ENCODE data around the gene LSAMP.

Gene LSAMP

DNA sequence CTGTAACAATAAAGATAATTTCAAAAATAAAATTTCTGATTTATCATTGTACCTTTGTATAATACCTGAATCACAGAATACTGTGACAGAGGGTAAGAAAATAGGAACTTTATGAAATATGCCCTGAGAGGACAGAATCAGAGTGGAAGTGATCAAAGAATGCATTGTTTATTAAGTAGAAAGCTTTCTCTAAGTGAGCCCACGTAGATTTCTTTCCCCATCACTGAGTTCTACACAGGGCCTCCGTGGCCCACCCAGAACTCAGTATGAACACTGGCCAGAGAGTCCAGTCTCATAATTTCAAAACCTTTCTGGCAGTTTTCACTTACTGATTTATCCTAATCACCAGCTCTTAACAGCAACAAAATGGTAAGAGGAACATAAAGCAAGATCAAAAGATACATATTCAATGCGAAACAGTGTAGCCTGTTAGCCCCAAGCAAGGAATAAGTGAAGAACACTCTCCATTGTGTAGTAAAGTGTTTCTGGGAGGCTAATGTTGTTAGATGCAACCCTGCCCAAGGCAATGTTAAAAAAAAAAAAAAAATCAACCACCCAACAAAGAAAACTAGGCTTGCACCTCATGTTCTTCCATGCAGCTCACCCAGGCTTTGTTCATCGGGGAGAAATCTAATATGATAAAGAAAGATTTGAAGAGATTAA is 341.3 kb downstream of the LSAMP start:
- no peak overlapping the region for H2AFZ ChIP-seq (ENCODE audit: low read depth, low read length)
- no peaks in the 10 kb centered on the region for H3K79me2 ChIP-seq (ENCODE audit: low read length)
- H3K4me1 ChIP-seq (ENCODE audit: low read length): peaks cover 3% of the 10 kb centered on the region; the same call in 1 of the 2 replicates
- no peak overlapping the region for H3K9ac ChIP-seq (ENCODE audit: low read length)
- H3K4me2 ChIP-seq (ENCODE audit: low read length): no peak overlapping the region
- no peak overlapping the region for H3K4me3 ChIP-seq (ENCODE audit: low read length)
- no peaks in the 10 kb centered on the region for H3K27me3 ChIP-seq (ENCODE audit: low read depth, low read length)
- H3K27ac ChIP-seq (ENCODE audit: low read length): no peak overlapping the region
- H4K20me1 ChIP-seq (ENCODE audit: insufficient read depth, low read length): no peaks in the 10 kb centered on the region
- H3K9me3 ChIP-seq (ENCODE audit: insufficient read depth, low read length): no peaks in the 10 kb centered on the region
- H3K36me3 ChIP-seq (replicated peaks; ENCODE audit: low read depth, low read length): no peaks in the 10 kb centered on the region
- TF ChIP-seq, protein P1, sequence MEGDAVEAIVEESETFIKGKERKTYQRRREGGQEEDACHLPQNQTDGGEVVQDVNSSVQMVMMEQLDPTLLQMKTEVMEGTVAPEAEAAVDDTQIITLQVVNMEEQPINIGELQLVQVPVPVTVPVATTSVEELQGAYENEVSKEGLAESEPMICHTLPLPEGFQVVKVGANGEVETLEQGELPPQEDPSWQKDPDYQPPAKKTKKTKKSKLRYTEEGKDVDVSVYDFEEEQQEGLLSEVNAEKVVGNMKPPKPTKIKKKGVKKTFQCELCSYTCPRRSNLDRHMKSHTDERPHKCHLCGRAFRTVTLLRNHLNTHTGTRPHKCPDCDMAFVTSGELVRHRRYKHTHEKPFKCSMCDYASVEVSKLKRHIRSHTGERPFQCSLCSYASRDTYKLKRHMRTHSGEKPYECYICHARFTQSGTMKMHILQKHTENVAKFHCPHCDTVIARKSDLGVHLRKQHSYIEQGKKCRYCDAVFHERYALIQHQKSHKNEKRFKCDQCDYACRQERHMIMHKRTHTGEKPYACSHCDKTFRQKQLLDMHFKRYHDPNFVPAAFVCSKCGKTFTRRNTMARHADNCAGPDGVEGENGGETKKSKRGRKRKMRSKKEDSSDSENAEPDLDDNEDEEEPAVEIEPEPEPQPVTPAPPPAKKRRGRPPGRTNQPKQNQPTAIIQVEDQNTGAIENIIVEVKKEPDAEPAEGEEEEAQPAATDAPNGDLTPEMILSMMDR (IDR thresholded peaks at IDR 0.05; ENCODE audit: low read depth, low read length): no peak
- no peak for TF ChIP-seq EZH2phosphoT487 (IDR thresholded peaks at IDR 0.05; ENCODE audit: low read depth)

DNA sequence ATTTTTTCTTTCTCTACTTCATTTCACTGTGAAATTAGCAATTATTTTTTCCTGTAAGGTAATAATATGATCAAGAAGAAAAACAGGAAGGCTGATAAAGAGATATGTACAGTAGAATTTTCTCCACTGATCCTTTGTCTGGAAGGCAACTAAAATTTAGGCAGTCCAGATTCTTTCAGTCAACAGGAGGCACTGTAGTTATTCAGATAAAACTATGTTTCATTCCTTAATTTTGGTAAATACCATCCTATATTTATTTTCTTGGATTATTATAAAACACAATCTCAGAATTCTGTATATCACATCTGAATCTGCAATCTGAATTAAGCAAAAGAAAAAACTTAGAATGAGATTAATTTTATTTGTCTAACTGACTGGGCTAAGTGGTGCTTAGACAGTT is 343.2 kb downstream of the LSAMP start:
- H3K27me3 ChIP-seq (ENCODE audit: low read depth, low read length): no peaks in the 10 kb centered on the region
- no peak overlapping the region for H3K27ac ChIP-seq (ENCODE audit: low read length)
- H2AFZ ChIP-seq (ENCODE audit: low read depth, low read length): no peak overlapping the region
- TF ChIP-seq, protein P1 (IDR thresholded peaks at IDR 0.05; ENCODE audit: low read depth, low read length): 0 out of 2 replicates have a peak, but pooled peaks have one; percentile 10
- no peak for TF ChIP-seq EZH2phosphoT487 (IDR thresholded peaks at IDR 0.05; ENCODE audit: low read depth)
- no peak overlapping the region for H3K9ac ChIP-seq (ENCODE audit: low read length)
- peaks cover 3% of the 10 kb centered on the region; the same call in 1 of the 2 replicates for H3K4me1 ChIP-seq (ENCODE audit: low read length)
- no peak overlapping the region for H3K4me3 ChIP-seq (ENCODE audit: low read length)
- H4K20me1 ChIP-seq (ENCODE audit: insufficient read depth, low read length): no peaks in the 10 kb centered on the region
- no peaks in the 10 kb centered on the region for H3K9me3 ChIP-seq (ENCODE audit: insufficient read depth, low read length)
- no peaks in the 10 kb centered on the region for H3K36me3 ChIP-seq (replicated peaks; ENCODE audit: low read depth, low read length)
- no peak overlapping the region for H3K4me2 ChIP-seq (ENCODE audit: low read length)
- no peaks in the 10 kb centered on the region for H3K79me2 ChIP-seq (ENCODE audit: low read length)

- no peaks in the 10 kb centered on the region for H4K20me1 ChIP-seq (ENCODE audit: insufficient read depth, low read length)
- no peak overlapping the region for H3K27ac ChIP-seq (ENCODE audit: low read length)
- no peaks in the 10 kb centered on the region for H3K4me1 ChIP-seq (ENCODE audit: low read length)
- H3K79me2 ChIP-seq (ENCODE audit: low read length): no peaks in the 10 kb centered on the region
- no peaks in the 10 kb centered on the region for H3K36me3 ChIP-seq (replicated peaks; ENCODE audit: low read depth, low read length)
- H3K4me3 ChIP-seq (ENCODE audit: low read length): no peak overlapping the region
- no peaks in the 10 kb centered on the region for H3K27me3 ChIP-seq (ENCODE audit: low read depth, low read length)
- no peak overlapping the region for H3K9ac ChIP-seq (ENCODE audit: low read length)
- H2AFZ ChIP-seq (ENCODE audit: low read depth, low read length): no peak overlapping the region
- no peak overlapping the region for H3K4me2 ChIP-seq (ENCODE audit: low read length)
- TF ChIP-seq EZH2phosphoT487 (IDR thresholded peaks at IDR 0.05; ENCODE audit: low read depth): no peak
- TF ChIP-seq, protein P1 (IDR thresholded peaks at IDR 0.05; ENCODE audit: low read depth, low read length): no peak
- no peaks in the 10 kb centered on the region for H3K9me3 ChIP-seq (ENCODE audit: insufficient read depth, low read length)
Observed at GRCh38 chr3:116097226-116097625, 348.1 kb downstream of the LSAMP start.

- H3K4me1 ChIP-seq (ENCODE audit: low read length): no peaks in the 10 kb centered on the region
- no peak overlapping the region for H2AFZ ChIP-seq (ENCODE audit: low read depth, low read length)
- H3K79me2 ChIP-seq (ENCODE audit: low read length): no peaks in the 10 kb centered on the region
- H3K9me3 ChIP-seq (ENCODE audit: insufficient read depth, low read length): no peaks in the 10 kb centered on the region
- H3K4me2 ChIP-seq (ENCODE audit: low read length): no peak overlapping the region
- no peaks in the 10 kb centered on the region for H4K20me1 ChIP-seq (ENCODE audit: insufficient read depth, low read length)
- no peak overlapping the region for H3K4me3 ChIP-seq (ENCODE audit: low read length)
- no peaks in the 10 kb centered on the region for H3K36me3 ChIP-seq (replicated peaks; ENCODE audit: low read depth, low read length)
- H3K27ac ChIP-seq (ENCODE audit: low read length): no peak overlapping the region
- TF ChIP-seq EZH2phosphoT487 (IDR thresholded peaks at IDR 0.05; ENCODE audit: low read depth): no peak
- TF ChIP-seq, protein P1 (IDR thresholded peaks at IDR 0.05; ENCODE audit: low read depth, low read length): no peak
- no peaks in the 10 kb centered on the region for H3K27me3 ChIP-seq (ENCODE audit: low read depth, low read length)
- H3K9ac ChIP-seq (ENCODE audit: low read length): no peak overlapping the region
Observed at GRCh38 chr3:116096631-116097030, 348.7 kb downstream of the LSAMP start.
